ENCODE results near the gene RGL3. TPM values are rescaled to one million over a fixed set of nuclear protein-coding genes. Genes with fewer than 3 reads are reported as not detected.

RGL3 gene
- total and polyA plus RNA-seq, 4 donors = 2.4 to 19.8 (median 7.8) TPM

GRCh38 chr19:11423791-11424181, 4.7 kb upstream of the RGL3 start:
- TF ChIP-seq JUND (IDR thresholded peaks at IDR 0.05) = no peak
- TF ChIP-seq RXRA (IDR thresholded peaks at IDR 0.05) = no peak
- TF ChIP-seq GABPA (IDR thresholded peaks at IDR 0.05 in 1 of 2, conservative IDR thresholded peaks at IDR 0.05 in 1 of 2) = no peak
- no peak for TF ChIP-seq SP1 (IDR thresholded peaks at IDR 0.05)
- TF ChIP-seq HNF4G (IDR thresholded peaks at IDR 0.05) = no peak
- no peak for TF ChIP-seq NR2F2 (IDR thresholded peaks at IDR 0.05)
- no peak for TF ChIP-seq EGR1 (IDR thresholded peaks at IDR 0.05; ENCODE audit: low read depth in 2 of 2)
- TF ChIP-seq, protein P1, sequence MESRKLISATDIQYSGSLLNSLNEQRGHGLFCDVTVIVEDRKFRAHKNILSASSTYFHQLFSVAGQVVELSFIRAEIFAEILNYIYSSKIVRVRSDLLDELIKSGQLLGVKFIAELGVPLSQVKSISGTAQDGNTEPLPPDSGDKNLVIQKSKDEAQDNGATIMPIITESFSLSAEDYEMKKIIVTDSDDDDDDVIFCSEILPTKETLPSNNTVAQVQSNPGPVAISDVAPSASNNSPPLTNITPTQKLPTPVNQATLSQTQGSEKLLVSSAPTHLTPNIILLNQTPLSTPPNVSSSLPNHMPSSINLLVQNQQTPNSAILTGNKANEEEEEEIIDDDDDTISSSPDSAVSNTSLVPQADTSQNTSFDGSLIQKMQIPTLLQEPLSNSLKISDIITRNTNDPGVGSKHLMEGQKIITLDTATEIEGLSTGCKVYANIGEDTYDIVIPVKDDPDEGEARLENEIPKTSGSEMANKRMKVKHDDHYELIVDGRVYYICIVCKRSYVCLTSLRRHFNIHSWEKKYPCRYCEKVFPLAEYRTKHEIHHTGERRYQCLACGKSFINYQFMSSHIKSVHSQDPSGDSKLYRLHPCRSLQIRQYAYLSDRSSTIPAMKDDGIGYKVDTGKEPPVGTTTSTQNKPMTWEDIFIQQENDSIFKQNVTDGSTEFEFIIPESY (IDR thresholded peaks at IDR 0.05) = no peak
- no peak for TF ChIP-seq FOXA1 (IDR thresholded peaks at IDR 0.05)
- TF ChIP-seq, protein P2, sequence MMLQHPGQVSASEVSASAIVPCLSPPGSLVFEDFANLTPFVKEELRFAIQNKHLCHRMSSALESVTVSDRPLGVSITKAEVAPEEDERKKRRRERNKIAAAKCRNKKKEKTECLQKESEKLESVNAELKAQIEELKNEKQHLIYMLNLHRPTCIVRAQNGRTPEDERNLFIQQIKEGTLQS (IDR thresholded peaks at IDR 0.05) = no peak
- no peak for TF ChIP-seq TAF1 (conservative IDR thresholded peaks at IDR 0.05)
- TF ChIP-seq, protein P3, sequence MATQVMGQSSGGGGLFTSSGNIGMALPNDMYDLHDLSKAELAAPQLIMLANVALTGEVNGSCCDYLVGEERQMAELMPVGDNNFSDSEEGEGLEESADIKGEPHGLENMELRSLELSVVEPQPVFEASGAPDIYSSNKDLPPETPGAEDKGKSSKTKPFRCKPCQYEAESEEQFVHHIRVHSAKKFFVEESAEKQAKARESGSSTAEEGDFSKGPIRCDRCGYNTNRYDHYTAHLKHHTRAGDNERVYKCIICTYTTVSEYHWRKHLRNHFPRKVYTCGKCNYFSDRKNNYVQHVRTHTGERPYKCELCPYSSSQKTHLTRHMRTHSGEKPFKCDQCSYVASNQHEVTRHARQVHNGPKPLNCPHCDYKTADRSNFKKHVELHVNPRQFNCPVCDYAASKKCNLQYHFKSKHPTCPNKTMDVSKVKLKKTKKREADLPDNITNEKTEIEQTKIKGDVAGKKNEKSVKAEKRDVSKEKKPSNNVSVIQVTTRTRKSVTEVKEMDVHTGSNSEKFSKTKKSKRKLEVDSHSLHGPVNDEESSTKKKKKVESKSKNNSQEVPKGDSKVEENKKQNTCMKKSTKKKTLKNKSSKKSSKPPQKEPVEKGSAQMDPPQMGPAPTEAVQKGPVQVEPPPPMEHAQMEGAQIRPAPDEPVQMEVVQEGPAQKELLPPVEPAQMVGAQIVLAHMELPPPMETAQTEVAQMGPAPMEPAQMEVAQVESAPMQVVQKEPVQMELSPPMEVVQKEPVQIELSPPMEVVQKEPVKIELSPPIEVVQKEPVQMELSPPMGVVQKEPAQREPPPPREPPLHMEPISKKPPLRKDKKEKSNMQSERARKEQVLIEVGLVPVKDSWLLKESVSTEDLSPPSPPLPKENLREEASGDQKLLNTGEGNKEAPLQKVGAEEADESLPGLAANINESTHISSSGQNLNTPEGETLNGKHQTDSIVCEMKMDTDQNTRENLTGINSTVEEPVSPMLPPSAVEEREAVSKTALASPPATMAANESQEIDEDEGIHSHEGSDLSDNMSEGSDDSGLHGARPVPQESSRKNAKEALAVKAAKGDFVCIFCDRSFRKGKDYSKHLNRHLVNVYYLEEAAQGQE (IDR thresholded peaks at IDR 0.05) = no peak
- no peak for TF ChIP-seq FOXA2 (IDR thresholded peaks at IDR 0.05)
- TF ChIP-seq RAD21 (IDR thresholded peaks at IDR 0.05) = no peak
- no peak for TF ChIP-seq HNF4A (conservative IDR thresholded peaks at IDR 0.05)
- TF ChIP-seq, protein P4, sequence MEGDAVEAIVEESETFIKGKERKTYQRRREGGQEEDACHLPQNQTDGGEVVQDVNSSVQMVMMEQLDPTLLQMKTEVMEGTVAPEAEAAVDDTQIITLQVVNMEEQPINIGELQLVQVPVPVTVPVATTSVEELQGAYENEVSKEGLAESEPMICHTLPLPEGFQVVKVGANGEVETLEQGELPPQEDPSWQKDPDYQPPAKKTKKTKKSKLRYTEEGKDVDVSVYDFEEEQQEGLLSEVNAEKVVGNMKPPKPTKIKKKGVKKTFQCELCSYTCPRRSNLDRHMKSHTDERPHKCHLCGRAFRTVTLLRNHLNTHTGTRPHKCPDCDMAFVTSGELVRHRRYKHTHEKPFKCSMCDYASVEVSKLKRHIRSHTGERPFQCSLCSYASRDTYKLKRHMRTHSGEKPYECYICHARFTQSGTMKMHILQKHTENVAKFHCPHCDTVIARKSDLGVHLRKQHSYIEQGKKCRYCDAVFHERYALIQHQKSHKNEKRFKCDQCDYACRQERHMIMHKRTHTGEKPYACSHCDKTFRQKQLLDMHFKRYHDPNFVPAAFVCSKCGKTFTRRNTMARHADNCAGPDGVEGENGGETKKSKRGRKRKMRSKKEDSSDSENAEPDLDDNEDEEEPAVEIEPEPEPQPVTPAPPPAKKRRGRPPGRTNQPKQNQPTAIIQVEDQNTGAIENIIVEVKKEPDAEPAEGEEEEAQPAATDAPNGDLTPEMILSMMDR (IDR thresholded peaks at IDR 0.05; ENCODE audit: low read depth, low read length, missing input control) = no peak
- TF ChIP-seq MAX (IDR thresholded peaks at IDR 0.05) = no peak
- TF ChIP-seq YY1 (IDR thresholded peaks at IDR 0.05) = no peak
- no peak for DNase-seq (ENCODE audit: low spot score)
- Histone ChIP-seq H3K27me3 (ENCODE audit: control insufficient read depth in 4 of 4, insufficient read depth in 4 of 4, low read length in 3 of 4) (no peaks in the 10 kb centered on the region), H3K4me1 (ENCODE audit: control insufficient read depth in 4 of 4, insufficient read depth in 4 of 4, low read length in 3 of 4) (peaks cover 6 to 16% (median 10%) of the 10 kb centered on the region in 4 donors), H3K36me3 (ENCODE audit: control insufficient read depth in 4 of 4, insufficient read depth in 3 of 4, low read depth in 1 of 4, low read length in 3 of 4) (no peaks in the 10 kb centered on the region), H3K27ac (ENCODE audit: low read depth in 1 of 2, low read length in 2 of 2) (no peak overlapping the region), H3K9ac (ENCODE audit: low read depth in 1 of 2, low read length in 2 of 2) (no peak overlapping the region), H3K4me3 (ENCODE audit: low read depth in 1 of 3, low read length in 3 of 3) (no peak overlapping the region), H3K9me3 (ENCODE audit: control insufficient read depth in 4 of 4, low read length in 3 of 4) (peaks cover 0 to 2% (median 0%) of the 10 kb centered on the region in 4 donors)
- 11% methylated on average over 22 of the region's 22 CpGs for WGBS

Data from liver (tissue), 9 donors.